GM18505 (cell line): Measurements from ENCODE around the gene LEPR.
"Not testable (repeated sequence)": the region's sequence is repeated elsewhere in the genome, so short reads cannot be mapped to it uniquely, and the experiment has no call there.

Experiments
- ATAC-seq: cut with Tn5 transposase; IDR thresholded peaks from one replicate; pipeline ENCODE4 v1.9.1; 2021; ENCODE audit not compliant: unreplicated experiment
- POLR2A ChIP-seq: IDR thresholded peaks from 4 replicates; pipeline ENCODE4 v1.6.1; 2011; ENCODE audit warnings: borderline replicate concordance; ENCODE audit not compliant: insufficient read depth, insufficient read length; ENCODE audit errors: extremely low read depth

Gene LEPR

GRCh38 chr1:65437616-65438015 is 17.1 kb downstream of the LEPR start:
- ATAC-seq: no peak
- no peak for TF ChIP-seq POLR2A

DNA sequence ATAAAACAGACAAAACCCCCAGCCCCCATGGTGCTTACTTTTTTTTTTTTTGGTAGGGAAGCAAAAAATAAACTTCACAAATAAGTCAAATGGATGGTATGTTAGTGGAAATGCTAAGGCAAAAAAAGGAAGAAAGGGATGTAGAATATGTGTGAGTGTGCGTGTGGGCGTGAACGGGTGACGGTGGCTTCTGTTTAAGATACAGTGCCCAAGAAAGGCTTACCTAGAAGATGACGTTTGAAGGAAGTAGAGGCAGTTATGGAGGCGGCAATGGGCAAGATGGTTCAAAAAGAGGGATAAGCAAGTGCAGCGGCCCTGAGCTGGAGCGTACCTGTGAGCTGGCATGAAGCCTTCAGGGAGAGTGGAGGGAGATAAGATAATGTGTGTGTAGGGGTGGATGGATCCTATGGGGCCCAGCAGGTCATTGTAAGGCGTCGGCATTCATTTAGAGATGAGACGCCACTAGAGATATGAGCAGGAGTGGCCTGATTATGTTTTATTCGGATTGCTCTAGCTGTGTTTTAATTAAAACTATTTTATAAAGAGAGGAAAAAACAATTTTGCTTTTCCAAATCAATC is 19.9 kb downstream of the LEPR start:
- ATAC-seq: no peak
- no peak for TF ChIP-seq POLR2A

GRCh38 chr1:65440915-65441314 is 20.4 kb downstream of the LEPR start:
- TF ChIP-seq POLR2A: no peak
- no peak for ATAC-seq

- no peak for TF ChIP-seq POLR2A
- no peak for ATAC-seq
These were observed 21.0 kb downstream of the LEPR start for GRCh38 chr1:65441464-65441863.

GRCh38 chr1:65442442-65442841 is 22.0 kb downstream of the LEPR start:
- ATAC-seq: no peak
- TF ChIP-seq POLR2A: no peak

GRCh38 chr1:65443647-65444046 is 23.2 kb downstream of the LEPR start:
- ATAC-seq: no peak

GRCh38 chr1:65444128-65444640 is 23.7 kb downstream of the LEPR start:
- ATAC-seq: no peak
- no peak for TF ChIP-seq POLR2A

More at GRCh38 chr1:65443647-65444046, 23.2 kb downstream of the LEPR start:
- TF ChIP-seq POLR2A: no peak

- ATAC-seq: no peak
- TF ChIP-seq POLR2A: no peak
These were observed 25.4 kb downstream of the LEPR start for GRCh38 chr1:65445837-65446236.

- no peak for TF ChIP-seq POLR2A
These were observed 28.9 kb downstream of the LEPR start for GRCh38 chr1:65449214-65449823.

DNA sequence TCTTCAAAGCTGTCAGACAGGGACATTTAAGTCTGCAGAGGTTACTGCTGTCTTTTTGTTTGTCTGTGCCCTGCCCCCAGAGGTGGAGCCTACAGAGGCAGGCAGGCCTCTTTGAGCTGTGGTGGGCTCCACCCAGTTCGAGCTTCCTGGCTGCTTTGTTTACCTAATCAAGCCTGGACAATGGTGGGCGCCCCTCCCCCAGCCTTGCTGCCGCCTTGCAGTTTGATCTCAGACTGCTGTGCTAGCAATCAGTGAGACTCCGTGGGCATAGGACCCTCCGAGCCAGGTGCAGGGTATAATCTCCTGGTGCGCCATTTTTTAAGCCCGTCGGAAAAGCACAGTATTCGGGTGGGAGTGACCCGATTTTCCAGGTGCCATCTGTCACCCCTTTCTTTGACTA is 35.2 kb downstream of the LEPR start:
- not testable (repeated sequence) for ATAC-seq

More at GRCh38 chr1:65449214-65449823, 28.9 kb downstream of the LEPR start:
- no peak for ATAC-seq

GRCh38 chr1:65456481-65456880 is 36.0 kb downstream of the LEPR start:
- no peak for TF ChIP-seq POLR2A
- ATAC-seq: no peak

- ATAC-seq: no peak
- no peak for TF ChIP-seq POLR2A
These were observed 37.4 kb downstream of the LEPR start for GRCh38 chr1:65457868-65458267.

DNA sequence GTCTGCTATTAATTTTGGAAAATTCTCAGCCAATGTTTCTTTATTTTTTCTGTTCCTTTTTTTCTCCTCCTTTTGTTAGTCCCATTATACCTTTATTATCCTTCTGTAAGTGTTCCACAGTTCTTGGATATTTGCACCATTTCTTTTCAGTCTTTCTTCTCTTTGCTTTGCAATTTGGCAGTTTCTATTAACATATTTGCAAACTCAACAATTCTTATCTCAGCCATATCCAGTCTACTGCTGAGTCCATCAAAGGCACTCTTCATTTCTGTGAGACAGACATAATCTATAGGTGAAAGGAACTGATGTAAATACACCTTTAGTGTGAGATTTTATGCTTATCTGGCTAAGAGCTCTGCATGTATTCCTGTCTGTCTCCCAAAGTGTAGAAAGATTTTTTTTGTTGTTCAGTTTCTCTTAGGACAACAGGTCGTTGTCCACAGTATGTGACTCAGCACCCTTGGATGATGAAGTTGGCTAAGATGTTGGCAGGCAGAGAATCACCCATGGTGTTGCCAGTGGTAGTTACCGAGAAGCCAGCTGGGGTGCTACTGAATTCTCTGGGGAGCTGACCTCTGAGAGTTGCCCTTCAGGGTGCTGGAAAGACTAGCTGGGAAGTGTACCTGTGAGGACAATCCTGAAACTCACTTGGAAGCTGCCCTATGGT is 38.4 kb downstream of the LEPR start:
- ATAC-seq: no peak
- no peak for TF ChIP-seq POLR2A

DNA sequence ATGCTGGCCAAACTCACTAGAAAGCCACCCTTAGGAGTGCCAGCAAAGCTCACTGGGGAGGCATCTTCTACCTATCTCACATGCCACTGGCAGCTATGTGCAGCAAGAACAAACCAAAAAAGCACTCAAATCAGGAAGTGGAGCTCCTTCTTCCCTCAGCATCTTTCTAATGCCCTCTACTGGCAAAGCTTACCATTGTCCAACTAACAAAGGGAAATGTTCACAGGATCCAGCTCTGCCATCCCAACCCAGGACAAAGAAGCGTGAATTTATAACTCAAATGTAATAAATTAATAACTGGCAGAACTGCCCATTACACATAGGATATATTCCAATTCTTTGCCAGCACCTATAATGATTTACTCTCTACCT is 38.9 kb downstream of the LEPR start:
- TF ChIP-seq POLR2A: no peak
- ATAC-seq: no peak

DNA sequence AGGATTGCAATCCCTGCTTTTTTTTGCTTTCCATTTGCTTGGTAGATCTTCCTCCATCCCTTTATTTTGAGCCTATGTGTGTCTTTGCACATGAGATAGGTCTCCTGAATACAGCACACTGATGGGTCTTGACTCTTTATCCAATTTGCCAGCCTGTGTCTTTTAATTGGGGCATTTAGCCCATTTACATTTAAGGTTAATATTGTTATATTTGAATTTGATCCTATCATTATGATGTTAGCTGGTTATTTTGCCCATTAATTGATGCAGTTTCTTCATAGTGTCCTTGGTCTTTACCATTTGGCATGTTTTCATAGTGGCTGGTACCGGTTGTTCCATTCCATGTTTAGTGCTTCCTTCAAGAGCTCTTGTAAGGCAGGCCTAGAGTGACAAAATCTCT is 45.4 kb downstream of the LEPR start:
- not testable (repeated sequence) for ATAC-seq

GRCh38 chr1:65467536-65467935 is 47.1 kb downstream of the LEPR start:
- ATAC-seq: no peak

More at GRCh38 chr1:65467536-65467935, 47.1 kb downstream of the LEPR start:
- TF ChIP-seq POLR2A: no peak
